VCaP (cell line): ENCODE results near the gene TAGAP.

ENCODE experiments used
- H3K27ac ChIP-seq: fragments of 450-650 bp; 2 replicates; pipeline ENCODE4 v1.5.1; 2017
- TF ChIP-seq, protein P1 (sequence below): fragments of 450-650 bp; conservative IDR thresholded peaks from 2 replicates; pipeline ENCODE4 v1.5.1; 2017; ENCODE audit warnings: mild to moderate bottlenecking, moderate library complexity

Gene TAGAP

DNA sequence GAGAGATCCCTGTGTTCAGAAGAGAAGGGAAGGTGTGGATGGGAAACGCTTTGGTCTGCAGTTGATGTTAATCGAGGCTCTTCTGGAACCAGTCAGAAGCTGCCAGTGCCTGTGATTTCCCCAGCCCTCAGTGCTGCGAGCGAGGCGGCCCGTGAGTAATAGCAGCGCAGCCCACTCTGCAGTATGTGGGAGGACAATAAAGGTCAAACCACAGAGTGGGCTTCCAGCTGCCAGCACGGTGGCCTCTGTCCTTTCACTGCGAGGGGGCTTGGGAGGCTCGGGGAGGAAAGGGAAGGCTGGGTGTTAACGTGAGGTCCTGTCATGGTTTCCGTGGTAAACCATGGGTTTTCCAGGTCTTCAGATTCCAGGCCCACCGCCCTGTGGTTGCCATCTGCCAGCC is 32.3 kb upstream of the TAGAP start:
- H3K27ac ChIP-seq, result no peak overlapping the region
- TF ChIP-seq, protein P1, sequence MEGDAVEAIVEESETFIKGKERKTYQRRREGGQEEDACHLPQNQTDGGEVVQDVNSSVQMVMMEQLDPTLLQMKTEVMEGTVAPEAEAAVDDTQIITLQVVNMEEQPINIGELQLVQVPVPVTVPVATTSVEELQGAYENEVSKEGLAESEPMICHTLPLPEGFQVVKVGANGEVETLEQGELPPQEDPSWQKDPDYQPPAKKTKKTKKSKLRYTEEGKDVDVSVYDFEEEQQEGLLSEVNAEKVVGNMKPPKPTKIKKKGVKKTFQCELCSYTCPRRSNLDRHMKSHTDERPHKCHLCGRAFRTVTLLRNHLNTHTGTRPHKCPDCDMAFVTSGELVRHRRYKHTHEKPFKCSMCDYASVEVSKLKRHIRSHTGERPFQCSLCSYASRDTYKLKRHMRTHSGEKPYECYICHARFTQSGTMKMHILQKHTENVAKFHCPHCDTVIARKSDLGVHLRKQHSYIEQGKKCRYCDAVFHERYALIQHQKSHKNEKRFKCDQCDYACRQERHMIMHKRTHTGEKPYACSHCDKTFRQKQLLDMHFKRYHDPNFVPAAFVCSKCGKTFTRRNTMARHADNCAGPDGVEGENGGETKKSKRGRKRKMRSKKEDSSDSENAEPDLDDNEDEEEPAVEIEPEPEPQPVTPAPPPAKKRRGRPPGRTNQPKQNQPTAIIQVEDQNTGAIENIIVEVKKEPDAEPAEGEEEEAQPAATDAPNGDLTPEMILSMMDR, result no peak

DNA sequence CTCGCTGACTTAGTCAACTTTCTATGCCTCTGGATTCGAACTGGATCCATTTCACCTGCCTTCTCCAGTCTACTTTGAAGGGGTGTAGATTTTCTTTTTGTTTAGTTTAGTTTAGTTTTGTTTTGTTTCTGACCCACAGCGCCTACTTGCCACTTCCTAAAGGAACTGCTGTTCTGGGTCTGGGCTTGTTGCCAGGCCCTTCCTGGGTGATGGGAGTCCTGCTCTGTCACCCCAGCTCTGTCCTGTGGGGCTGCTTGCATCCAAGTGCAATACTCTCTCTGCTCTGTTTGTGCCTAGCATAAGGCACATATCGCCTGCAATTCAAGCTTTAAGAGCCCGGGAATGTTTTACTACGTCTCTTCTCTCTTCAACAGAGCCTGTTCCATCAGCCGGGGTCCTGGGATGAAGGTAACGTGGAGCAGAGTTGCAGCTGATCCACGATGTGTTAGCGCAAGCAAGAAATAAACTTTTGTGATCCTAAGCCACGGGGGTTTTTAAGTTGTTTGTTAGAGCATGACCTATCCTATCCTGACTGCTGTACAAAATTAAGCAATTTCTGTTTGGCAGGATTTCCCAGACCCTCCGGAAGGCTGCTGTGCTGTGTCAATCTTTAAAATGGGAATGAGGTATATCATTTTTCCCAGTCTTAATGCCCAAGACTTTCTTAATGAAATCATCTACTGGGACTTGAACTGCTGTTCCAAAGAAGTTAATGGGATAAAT is 30.9 kb upstream of the TAGAP start:
- TF ChIP-seq, protein P1, result no peak
- H3K27ac ChIP-seq, result no peak overlapping the region

DNA sequence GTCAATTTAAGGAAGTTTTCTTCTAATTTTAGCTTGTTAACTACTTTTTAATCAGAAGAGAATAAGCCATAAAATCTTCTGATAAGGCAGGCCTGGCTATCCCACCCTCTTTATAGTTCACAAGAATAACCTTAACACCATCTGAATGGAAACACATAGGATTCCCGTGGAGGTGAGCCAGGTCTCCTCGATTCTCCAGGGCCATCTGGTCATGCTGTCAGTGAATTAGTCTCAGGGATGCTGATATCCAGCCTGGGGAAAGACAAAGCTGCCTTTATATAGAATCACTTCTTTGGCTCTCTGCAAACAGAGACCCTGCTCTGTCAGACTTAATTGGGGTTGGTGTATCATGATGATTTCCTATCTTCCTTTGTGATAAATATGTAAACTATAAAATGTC is 30.1 kb upstream of the TAGAP start:
- TF ChIP-seq, protein P1, result no peak
- H3K27ac ChIP-seq, result no peak overlapping the region

DNA sequence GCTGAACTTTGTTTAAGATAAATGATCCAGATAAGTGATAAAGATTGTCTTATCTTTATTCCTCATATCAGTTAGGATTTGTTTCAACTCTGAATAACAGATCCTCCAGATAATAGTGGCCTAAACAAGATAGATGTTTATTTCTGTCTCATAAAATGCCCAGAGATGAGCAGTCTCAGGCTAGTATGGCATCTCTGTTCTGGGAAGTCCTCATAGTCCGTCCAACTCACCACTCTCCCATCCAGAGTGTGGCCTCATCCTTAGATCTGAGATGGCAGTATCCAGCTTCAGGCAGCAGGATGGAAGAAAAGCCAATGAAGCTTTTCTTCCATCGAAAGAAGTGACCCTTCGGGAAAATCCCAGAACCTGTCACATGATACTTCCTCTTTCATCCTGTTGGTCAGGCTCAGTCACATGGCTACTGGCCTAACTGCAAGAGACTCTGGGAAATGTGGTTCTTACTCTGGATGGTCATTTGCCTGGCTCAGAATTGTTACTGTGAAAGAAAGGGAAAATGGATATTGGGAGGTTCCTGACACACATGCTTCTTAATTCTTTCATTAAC is 29.4 kb upstream of the TAGAP start:
- H3K27ac ChIP-seq, result no peak overlapping the region
- TF ChIP-seq, protein P1, result no peak

DNA sequence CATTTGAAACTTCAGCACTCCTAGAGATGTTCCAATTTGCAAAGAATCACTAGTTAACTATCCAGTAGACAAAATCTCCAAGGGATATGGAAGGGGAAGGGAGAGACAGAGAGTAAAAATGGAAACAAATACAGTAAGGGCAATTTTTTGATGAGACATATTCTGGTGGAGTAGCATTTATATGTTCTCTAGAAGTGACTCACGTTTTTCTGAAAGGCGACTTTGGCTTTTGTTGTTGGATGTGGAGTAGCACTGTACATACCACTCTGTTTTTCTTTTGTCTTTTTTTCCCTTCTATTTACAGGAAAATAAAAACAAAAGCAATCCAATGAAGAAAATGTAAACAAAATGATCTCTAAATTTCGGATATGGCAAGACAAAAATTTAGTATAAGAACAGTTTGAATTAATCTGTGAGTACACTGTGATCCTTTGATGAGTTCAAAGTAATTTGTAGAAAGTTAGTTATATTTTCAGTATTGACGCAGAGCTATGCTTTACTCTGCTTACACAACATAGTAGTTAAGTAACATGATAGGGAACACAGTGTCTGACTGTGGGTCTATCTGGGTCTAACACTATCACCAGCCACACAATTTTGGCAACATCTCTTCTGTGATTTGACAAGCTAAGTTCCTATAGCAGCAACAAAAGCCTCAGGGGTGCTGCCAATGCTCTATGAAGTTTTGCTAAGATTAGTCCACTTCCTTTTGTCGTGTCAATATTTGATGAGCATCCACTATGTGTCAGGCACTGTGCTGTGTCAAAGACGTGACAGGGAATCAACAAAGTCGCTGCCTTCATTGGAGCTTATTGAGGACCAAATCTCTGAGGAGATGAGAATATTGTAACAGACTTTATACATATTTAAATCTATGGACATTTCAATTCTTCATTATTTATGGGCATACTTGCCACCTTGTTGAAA is 27.3 kb upstream of the TAGAP start:
- TF ChIP-seq, protein P1, result no peak

DNA sequence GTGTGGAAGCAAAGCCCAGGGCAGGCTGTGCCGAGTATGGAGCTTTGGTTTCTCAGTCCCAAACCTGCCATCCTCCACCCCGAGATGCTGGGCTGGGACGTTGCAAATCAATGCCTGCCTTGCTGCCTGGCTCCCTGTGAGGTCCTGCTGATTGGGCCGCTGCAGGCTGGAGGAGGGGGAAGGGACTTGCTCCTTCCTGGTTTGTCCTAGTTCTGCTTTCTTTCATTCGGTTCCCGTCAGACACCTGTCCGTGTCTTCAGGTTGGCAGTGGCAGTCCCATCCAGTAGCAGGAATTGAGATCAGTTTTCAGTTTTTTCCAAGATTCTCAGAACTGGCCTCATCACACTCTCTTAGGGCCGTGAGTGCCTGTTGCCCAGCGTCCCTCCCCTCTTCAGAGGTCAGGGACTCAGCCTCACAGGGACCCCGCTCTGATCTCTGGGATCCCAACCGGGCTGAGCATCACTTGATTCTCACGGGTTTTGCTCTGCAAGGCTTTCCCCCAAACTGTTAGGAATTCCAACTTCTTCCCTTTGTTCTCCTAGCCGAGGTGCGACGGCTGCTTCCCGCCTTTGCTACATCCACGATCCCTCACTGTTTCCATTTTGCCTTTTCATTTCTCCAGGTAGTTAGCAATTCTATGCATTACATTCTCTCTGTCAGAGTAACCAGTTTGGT is 24.2 kb upstream of the TAGAP start:
- TF ChIP-seq, protein P1, result no peak
- H3K27ac ChIP-seq, result no peak overlapping the region

More for the DNA sequence above, 27.3 kb upstream of the TAGAP start:
- H3K27ac ChIP-seq, result no peak overlapping the region
